ENCODE data around the gene ZCCHC13.

DNA sequence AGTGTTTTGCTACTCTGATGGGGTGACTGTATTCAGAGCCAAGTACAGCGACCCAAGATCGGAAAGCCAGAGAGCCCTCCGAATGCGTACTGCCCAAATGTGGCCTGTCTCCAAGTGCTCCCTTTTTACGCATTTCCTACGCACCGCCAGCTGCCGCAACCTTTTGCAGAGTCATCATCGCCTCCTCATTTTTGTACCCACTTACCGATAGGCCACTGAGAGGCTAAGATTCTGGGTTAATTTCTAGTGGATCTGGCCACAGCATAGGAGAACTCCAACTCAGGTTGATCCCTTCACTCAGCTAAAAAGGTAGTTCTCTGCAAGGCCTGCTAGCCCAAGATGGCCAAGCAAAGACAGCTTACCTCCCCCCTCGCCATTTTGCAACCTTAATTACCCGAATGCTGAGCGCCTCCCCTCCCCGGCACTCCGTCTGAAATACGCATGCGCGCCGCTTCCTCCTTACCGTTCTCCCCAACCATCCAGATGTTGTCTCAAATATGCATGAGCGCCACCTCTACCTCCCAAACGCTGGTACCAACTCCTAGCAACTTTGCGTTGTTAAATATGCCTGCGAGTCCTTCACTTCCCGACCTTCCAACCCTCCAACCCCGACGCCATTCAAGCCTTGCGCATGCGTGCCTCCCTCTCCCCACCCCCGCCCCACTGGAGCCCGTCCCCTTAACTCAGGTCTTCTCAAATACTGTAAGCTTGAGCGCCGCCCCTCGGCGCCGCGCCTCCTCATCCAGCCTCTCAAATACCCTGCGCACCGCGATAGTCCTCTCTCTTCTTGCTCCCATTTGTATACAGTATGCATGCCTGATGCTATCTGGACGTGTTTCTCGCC lies 11.8 kb upstream of the ZCCHC13 start:
- TF ChIP-seq, protein P1, sequence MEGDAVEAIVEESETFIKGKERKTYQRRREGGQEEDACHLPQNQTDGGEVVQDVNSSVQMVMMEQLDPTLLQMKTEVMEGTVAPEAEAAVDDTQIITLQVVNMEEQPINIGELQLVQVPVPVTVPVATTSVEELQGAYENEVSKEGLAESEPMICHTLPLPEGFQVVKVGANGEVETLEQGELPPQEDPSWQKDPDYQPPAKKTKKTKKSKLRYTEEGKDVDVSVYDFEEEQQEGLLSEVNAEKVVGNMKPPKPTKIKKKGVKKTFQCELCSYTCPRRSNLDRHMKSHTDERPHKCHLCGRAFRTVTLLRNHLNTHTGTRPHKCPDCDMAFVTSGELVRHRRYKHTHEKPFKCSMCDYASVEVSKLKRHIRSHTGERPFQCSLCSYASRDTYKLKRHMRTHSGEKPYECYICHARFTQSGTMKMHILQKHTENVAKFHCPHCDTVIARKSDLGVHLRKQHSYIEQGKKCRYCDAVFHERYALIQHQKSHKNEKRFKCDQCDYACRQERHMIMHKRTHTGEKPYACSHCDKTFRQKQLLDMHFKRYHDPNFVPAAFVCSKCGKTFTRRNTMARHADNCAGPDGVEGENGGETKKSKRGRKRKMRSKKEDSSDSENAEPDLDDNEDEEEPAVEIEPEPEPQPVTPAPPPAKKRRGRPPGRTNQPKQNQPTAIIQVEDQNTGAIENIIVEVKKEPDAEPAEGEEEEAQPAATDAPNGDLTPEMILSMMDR (IDR thresholded peaks at IDR 0.05; ENCODE audit: low read depth, low read length): peak; percentile 50
- TF ChIP-seq EZH2phosphoT487 (IDR thresholded peaks at IDR 0.05; ENCODE audit: low read depth): no peak

Data from OCI-LY3 (cell line).